ENCODE measurements around the gene LRRC27. TPM values are rescaled to one million over a fixed set of nuclear protein-coding genes. Genes with fewer than 3 reads are reported as not detected.
"Not testable (repeated sequence)": the region's sequence is repeated elsewhere in the genome, so short reads cannot be mapped to it uniquely, and the experiment has no call there.

Gene LRRC27
- total RNA-seq, 2 experiments from 2014 or later = 3.6 to 4.1 TPM

GRCh38 chr10:132383751-132384196 is 51.8 kb downstream of the LRRC27 start:
- no peaks in the 10 kb centered on the region for H3K36me3 Mint-ChIP-seq (ENCODE audit: low read depth)
- H3K27me3 Mint-ChIP-seq = no peaks in the 10 kb centered on the region
- no peak overlapping the region for H3K4me3 Mint-ChIP-seq
- ChIA-PET CTCF (interaction anchor here (0.7 kb wide), 1 partner anchor 93 kb away, joined by 3 read pairs; no protein-coding TSS in a partner anchor), POLR2A (no interaction called here)
- intact Hi-C loops (cut with DNase I, micrococcal nuclease) = no loop called here
- no peaks in the 10 kb centered on the region for H3K9me3 Mint-ChIP-seq (ENCODE audit: low read depth)
- ATAC-seq = no peak
- H3K4me1 Mint-ChIP-seq = peaks cover 5% of the 10 kb centered on the region
- DNase-seq = no peak
- no peak overlapping the region for H3K27ac Mint-ChIP-seq

- H3K27ac Mint-ChIP-seq = peak overlapping the region; percentile 6
These were observed 52.8 kb downstream of the LRRC27 start for GRCh38 chr10:132384618-132385388.

GRCh38 chr10:132385389-132385667 is 53.3 kb downstream of the LRRC27 start:
- Mint-ChIP-seq H3K9me3 (ENCODE audit: low read depth) (no peaks in the 10 kb centered on the region), H3K4me1 (peaks cover 5% of the 10 kb centered on the region), H3K4me3 (no peak overlapping the region), H3K36me3 (ENCODE audit: low read depth) (no peaks in the 10 kb centered on the region), H3K27me3 (no peaks in the 10 kb centered on the region), H3K27ac (peak overlapping the region; percentile 6)
- ChIA-PET CTCF (interaction anchor here (1.0 kb wide), 1 partner anchor 25 kb away, joined by 3 read pairs; no protein-coding TSS in a partner anchor), POLR2A (no interaction called here)
- intact Hi-C loops (cut with DNase I, micrococcal nuclease) = loop anchor here in 1 of 2 experiments (5.0 kb wide), 1 partner anchor 252 kb away; no protein-coding TSS in a partner anchor
- no peak for DNase-seq
- ATAC-seq = no peak

More at GRCh38 chr10:132384618-132385388, 52.8 kb downstream of the LRRC27 start:
- intact Hi-C loops (cut with DNase I, micrococcal nuclease) = loop anchor here in 1 of 2 experiments (5.0 kb wide), 1 partner anchor 252 kb away; no protein-coding TSS in a partner anchor
- Mint-ChIP-seq H3K36me3 (ENCODE audit: low read depth) (no peaks in the 10 kb centered on the region), H3K9me3 (ENCODE audit: low read depth) (no peaks in the 10 kb centered on the region), H3K4me3 (no peak overlapping the region), H3K4me1 (peaks cover 5% of the 10 kb centered on the region), H3K27me3 (no peaks in the 10 kb centered on the region)
- DNase-seq = no peak
- ChIA-PET CTCF (no interaction called here), POLR2A (no interaction called here)
- ATAC-seq = no peak

- no peaks in the 10 kb centered on the region for H3K36me3 Mint-ChIP-seq (ENCODE audit: low read depth)
- no peaks in the 10 kb centered on the region for H3K9me3 Mint-ChIP-seq (ENCODE audit: low read depth)
- no peak overlapping the region for H3K4me3 Mint-ChIP-seq
- ATAC-seq (no peak), DNase-seq (no peak)
- CTCF ChIA-PET = interaction anchor here (1.0 kb wide), 1 partner anchor 26 kb away, joined by 3 read pairs; no protein-coding TSS in a partner anchor
- POLR2A ChIA-PET = interaction anchor here (0.7 kb wide), 1 partner anchor 12 kb away, joined by 3 read pairs; no protein-coding TSS in a partner anchor
- H3K4me1 Mint-ChIP-seq = peaks cover 5% of the 10 kb centered on the region
- intact Hi-C loops (cut with DNase I, micrococcal nuclease) = loop anchor here in 1 of 2 experiments (1.0 to 5.0 kb wide), 2 partner anchors 22 to 251 kb away; no protein-coding TSS in a partner anchor
- H3K27ac Mint-ChIP-seq = no peak overlapping the region
- H3K27me3 Mint-ChIP-seq = no peaks in the 10 kb centered on the region
These were observed 53.9 kb downstream of the LRRC27 start for GRCh38 chr10:132385721-132386418.

GRCh38 chr10:132386419-132386831 is 54.4 kb downstream of the LRRC27 start:
- no peaks in the 10 kb centered on the region for H3K27me3 Mint-ChIP-seq
- no peak for DNase-seq
- ChIA-PET POLR2A (interaction anchor here (0.7 kb wide), 1 partner anchor 11 kb away, joined by 3 read pairs; no protein-coding TSS in a partner anchor), CTCF (interaction anchor here (1.0 kb wide), 1 partner anchor 26 kb away, joined by 3 read pairs; no protein-coding TSS in a partner anchor)
- H3K36me3 Mint-ChIP-seq (ENCODE audit: low read depth) = no peaks in the 10 kb centered on the region
- no peak overlapping the region for H3K4me3 Mint-ChIP-seq
- no peak for ATAC-seq
- no peaks in the 10 kb centered on the region for H3K9me3 Mint-ChIP-seq (ENCODE audit: low read depth)
- no peak overlapping the region for H3K27ac Mint-ChIP-seq
- H3K4me1 Mint-ChIP-seq = peaks cover 5% of the 10 kb centered on the region
- intact Hi-C loops (cut with DNase I, micrococcal nuclease) = loop anchor here in 1 of 2 experiments (1.0 to 5.0 kb wide), 2 partner anchors 22 to 251 kb away; no protein-coding TSS in a partner anchor

- POLR2A ChIA-PET = interaction anchor here (0.7 kb wide), 1 partner anchor 11 kb away, joined by 3 read pairs; no protein-coding TSS in a partner anchor
- CTCF ChIA-PET = interaction anchor here (1.0 kb wide), 1 partner anchor 60 kb away, joined by 4 read pairs; no protein-coding TSS in a partner anchor
- DNase-seq = not testable (repeated sequence)
These were observed 54.9 kb downstream of the LRRC27 start for GRCh38 chr10:132386896-132387295.

GRCh38 chr10:132387764-132388210 is 55.8 kb downstream of the LRRC27 start:
- POLR2A ChIA-PET = no interaction called here
- Mint-ChIP-seq H3K9me3 (ENCODE audit: low read depth) (no peaks in the 10 kb centered on the region), H3K4me3 (peak overlapping the region; percentile 62), H3K36me3 (ENCODE audit: low read depth) (no peaks in the 10 kb centered on the region), H3K27me3 (no peaks in the 10 kb centered on the region), H3K27ac (peak overlapping the region; percentile 71), H3K4me1 (peaks cover 3% of the 10 kb centered on the region)
- ATAC-seq (peak; percentile 57), DNase-seq (peak; percentile 88)
- intact Hi-C loops (cut with DNase I, micrococcal nuclease) = loop anchor here (1.0 to 5.0 kb wide), 4 partner anchors 60 to 250 kb away; no protein-coding TSS in a partner anchor
- CTCF ChIA-PET = interaction anchor here (0.8 to 1.0 kb wide), 3 partner anchors 59 to 66 kb away, joined by 3 to 4 read pairs (median 3); no protein-coding TSS in a partner anchor

More at GRCh38 chr10:132386896-132387295, 54.9 kb downstream of the LRRC27 start:
- intact Hi-C loops (cut with DNase I, micrococcal nuclease) = loop anchor here in 1 of 2 experiments (1.0 to 5.0 kb wide), 2 partner anchors 23 to 250 kb away; no protein-coding TSS in a partner anchor
- H3K9me3 Mint-ChIP-seq (ENCODE audit: low read depth); H3K4me1 Mint-ChIP-seq; H3K27me3 Mint-ChIP-seq; H3K36me3 Mint-ChIP-seq (ENCODE audit: low read depth); H3K27ac Mint-ChIP-seq; ATAC-seq; H3K4me3 Mint-ChIP-seq: not testable (repeated sequence)

GRCh38 chr10:132388891-132389432 is 57.0 kb downstream of the LRRC27 start:
- Mint-ChIP-seq H3K27ac (no peak overlapping the region), H3K9me3 (ENCODE audit: low read depth) (no peaks in the 10 kb centered on the region), H3K36me3 (ENCODE audit: low read depth) (no peaks in the 10 kb centered on the region), H3K27me3 (no peaks in the 10 kb centered on the region), H3K4me1 (peaks cover 3% of the 10 kb centered on the region), H3K4me3 (peak overlapping the region; percentile 28)
- peak; percentile 54 for ATAC-seq
- ChIA-PET POLR2A (no interaction called here), CTCF (no interaction called here)
- DNase-seq = peak; percentile 62
- intact Hi-C loops (cut with DNase I, micrococcal nuclease) = loop anchor here (1.0 to 5.0 kb wide), 4 partner anchors 58 to 248 kb away; no protein-coding TSS in a partner anchor

- DNase-seq = peak; percentile 58
- ATAC-seq = peak; percentile 54
- ChIA-PET POLR2A (no interaction called here), CTCF (no interaction called here)
- Mint-ChIP-seq H3K27me3 (no peaks in the 10 kb centered on the region), H3K27ac (no peak overlapping the region), H3K4me1 (peaks cover 3% of the 10 kb centered on the region), H3K4me3 (peak overlapping the region; percentile 28), H3K36me3 (ENCODE audit: low read depth) (no peaks in the 10 kb centered on the region), H3K9me3 (ENCODE audit: low read depth) (no peaks in the 10 kb centered on the region)
- intact Hi-C loops (cut with DNase I, micrococcal nuclease) = loop anchor here (2.0 to 5.0 kb wide), 2 partner anchors 63 to 248 kb away; no protein-coding TSS in a partner anchor
These were observed 57.6 kb downstream of the LRRC27 start for GRCh38 chr10:132389433-132390169.

GRCh38 chr10:132390170-132390920 is 58.4 kb downstream of the LRRC27 start:
- H3K27ac Mint-ChIP-seq = no peak overlapping the region

More at GRCh38 chr10:132390170-132390920, 58.4 kb downstream of the LRRC27 start:
- DNase-seq (no peak), ATAC-seq (no peak)
- CTCF ChIA-PET = interaction anchor here (1.1 kb wide), 1 partner anchor 53 kb away, joined by 6 read pairs; no protein-coding TSS in a partner anchor
- no peak overlapping the region for H3K4me3 Mint-ChIP-seq
- intact Hi-C loops (cut with DNase I, micrococcal nuclease) = no loop called here
- no peaks in the 10 kb centered on the region for H3K36me3 Mint-ChIP-seq (ENCODE audit: low read depth)
- no peaks in the 10 kb centered on the region for H3K9me3 Mint-ChIP-seq (ENCODE audit: low read depth)
- peaks cover 3% of the 10 kb centered on the region for H3K4me1 Mint-ChIP-seq
- no peaks in the 10 kb centered on the region for H3K27me3 Mint-ChIP-seq
- POLR2A ChIA-PET = no interaction called here
